GM23248 (cell line): ENCODE measurements around the gene TOP3B. TPM values are rescaled to one million over a fixed set of nuclear protein-coding genes. Genes with fewer than 3 reads are reported as not detected.

ENCODE experiments used
- DNase-seq: peaks from one replicate; pipeline ENCODE4 v3.0.0-alpha.2; 2015
- H2AFZ ChIP-seq: fragments of 200-600 bp; sonication (generic); 2 replicates; pipeline ENCODE4 v1.6.1; 2016; ENCODE audit warnings: antibody characterized with exemption
- H3F3A ChIP-seq: fragments of 200-600 bp; sonication (generic); 2 replicates; pipeline ENCODE4 v1.6.1; 2016; ENCODE audit warnings: mild to moderate bottlenecking, antibody characterized with exemption, mixed run types; ENCODE audit not compliant: insufficient read depth
- H3K27ac ChIP-seq: fragments of 200-600 bp; sonication (generic); 2 replicates; pipeline ENCODE4 v1.5.1; 2016; ENCODE audit warnings: mild to moderate bottlenecking
- H3K27me3 ChIP-seq: fragments of 200-600 bp; sonication (generic); replicated peaks from 2 replicates; pipeline ENCODE4 v1.6.1; 2016; ENCODE audit warnings: mild to moderate bottlenecking; ENCODE audit not compliant: insufficient read depth
- H3K36me3 ChIP-seq: fragments of 200-600 bp; sonication (generic); 2 replicates; pipeline ENCODE4 v1.6.1; 2016; ENCODE audit warnings: low read depth, mild to moderate bottlenecking
- H3K4me1 ChIP-seq: fragments of 200-600 bp; sonication (generic); 2 replicates; pipeline ENCODE4 v1.6.1; 2016; ENCODE audit warnings: mild to moderate bottlenecking; ENCODE audit not compliant: insufficient read depth
- H3K4me2 ChIP-seq: fragments of 200-600 bp; sonication (generic); one replicate; pipeline ENCODE4 v1.6.1; 2016; ENCODE audit warnings: mild to moderate bottlenecking; ENCODE audit not compliant: unreplicated experiment
- H3K4me3 ChIP-seq: fragments of 200-600 bp; sonication (generic); 2 replicates; pipeline ENCODE4 v1.5.1; 2016; ENCODE audit warnings: mild to moderate bottlenecking
- H3K79me2 ChIP-seq: fragments of 200-600 bp; sonication (generic); 2 replicates; pipeline ENCODE4 v1.6.1; 2016; ENCODE audit warnings: mild to moderate bottlenecking; ENCODE audit not compliant: insufficient read depth
- H3K9ac ChIP-seq: fragments of 200-600 bp; sonication (generic); 2 replicates; pipeline ENCODE4 v1.6.1; 2016; ENCODE audit warnings: mild to moderate bottlenecking
- H3K9me2 ChIP-seq: fragments of 200-600 bp; sonication (generic); 2 replicates; pipeline ENCODE4 v1.6.1; 2016; ENCODE audit warnings: mixed run types, mild to moderate bottlenecking, moderate library complexity; ENCODE audit not compliant: insufficient read depth
- H3K9me3 ChIP-seq: fragments of 200-600 bp; sonication (generic); one replicate; pipeline ENCODE4 v1.6.1; 2017; ENCODE audit warnings: low read depth
- H4K20me1 ChIP-seq: fragments of 200-600 bp; sonication (generic); 2 replicates; pipeline ENCODE4 v1.6.0; 2016; ENCODE audit not compliant: insufficient read depth
- EZH2 ChIP-seq: fragments of 200-600 bp; sonication (generic); IDR thresholded peaks from 2 replicates; pipeline ENCODE4 v1.6.1; 2018; ENCODE audit warnings: antibody characterized with exemption, mild to moderate bottlenecking; ENCODE audit not compliant: insufficient read depth, poor library complexity, severe bottlenecking
- EZH2phosphoT487 ChIP-seq: fragments of 200-600 bp; sonication (generic); IDR thresholded peaks from 2 replicates; pipeline ENCODE4 v1.6.1; 2018; ENCODE audit warnings: antibody characterized with exemption, moderate library complexity, mild to moderate bottlenecking, low read depth; ENCODE audit not compliant: insufficient read depth
- WGBS, 2 experiments: methylation state at CpG; one replicate each; pipeline ENCODE4 v1.1.6; 2015 to 2017; ENCODE audit warnings: low lambda C conversion rate in 2 of 2, low coverage in 1 of 2; ENCODE audit errors: missing lambda C conversion rate in 2 of 2; 5-methylcytosine and 5-hydroxymethylcytosine counted together
- in situ Hi-C: fragments of 300-500 bp; cut with MboI; formaldehyde crosslinking; loops from 2 replicates; pipeline ENCODE4 v1.15.0; 2020
- polyA plus RNA-seq: library from polyadenylated mRNA; unstranded; fragments of >200 nt; fragmentation: Nextera tagmentation; extraction: Ambion mirVana; gene quantifications from 2 replicates; pipeline ENCODE4 v1.2.1, GENCODE V29; 2016
- total RNA-seq: library from RNA; depleted of rRNA; stranded (reverse); fragments of >200 nt; shearing (Covaris generic); gene quantifications from 2 replicates; pipeline ENCODE4 v1.2.3, GENCODE V29; 2014

Gene TOP3B
- total and polyA plus RNA-seq, 2 experiments from 2014 or later, result 11.6 to 16.0 TPM

DNA sequence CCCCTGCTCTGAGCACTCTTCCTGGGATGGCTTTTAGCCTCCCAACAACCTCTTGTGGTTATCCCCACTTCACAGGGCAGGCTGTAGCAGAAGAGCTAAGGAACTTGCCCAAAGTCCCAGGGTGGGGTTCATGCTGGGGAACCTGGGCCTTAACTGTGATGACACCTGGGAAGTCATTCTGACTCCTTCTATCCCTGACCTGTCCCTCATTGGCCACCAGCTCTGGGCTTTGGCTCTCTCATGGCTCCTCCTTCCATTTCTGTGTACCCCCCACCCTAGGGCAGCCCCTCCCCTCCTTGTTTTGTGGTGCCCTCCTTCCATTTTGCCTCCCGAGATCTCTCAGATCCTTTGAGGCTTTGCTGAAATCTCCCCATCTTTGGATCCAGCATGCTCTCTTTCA lies 32.6 kb downstream of the TOP3B start:
- Histone ChIP-seq H3K9me3 (no peaks in the 10 kb centered on the region), H3K79me2 (peaks cover 67% of the 10 kb centered on the region), H3K27ac (no peak overlapping the region), H3K27me3 (no peaks in the 10 kb centered on the region), H4K20me1 (no peaks in the 10 kb centered on the region), H3K4me1 (peaks cover 13% of the 10 kb centered on the region), H3K4me2 (no peak overlapping the region), H3K36me3 (peaks cover 2% of the 10 kb centered on the region; the same call in 1 of the 2 replicates), H3K4me3 (no peak overlapping the region), H3F3A (peaks cover 13% of the 10 kb centered on the region), H3K9ac (no peak overlapping the region), H3K9me2 (no peaks in the 10 kb centered on the region), H2AFZ (no peak overlapping the region)
- in situ Hi-C loops, result no loop called here
- WGBS, 2 experiments, result 100% methylated on average over 1 of the region's 1 CpG
- DNase-seq, result no peak
- TF ChIP-seq EZH2 (no peak), EZH2phosphoT487 (no peak)

- no peaks in the 10 kb centered on the region for H3K9me2 ChIP-seq
- WGBS, 2 experiments, result 87 to 88% methylated on average over 8 of the region's 8 CpGs
- no peak overlapping the region for H3K4me2 ChIP-seq
- TF ChIP-seq EZH2phosphoT487 (no peak), EZH2 (no peak)
- no peak overlapping the region for H2AFZ ChIP-seq
- no peak for DNase-seq
- H3K27ac ChIP-seq, result no peak overlapping the region
- H3F3A ChIP-seq, result peaks cover 13% of the 10 kb centered on the region
- no peak overlapping the region for H3K9ac ChIP-seq
- peaks cover 70% of the 10 kb centered on the region for H3K79me2 ChIP-seq
- H3K4me1 ChIP-seq, result peaks cover 13% of the 10 kb centered on the region
- H4K20me1 ChIP-seq, result no peaks in the 10 kb centered on the region
- H3K4me3 ChIP-seq, result no peak overlapping the region
- H3K36me3 ChIP-seq, result peaks cover 4% of the 10 kb centered on the region; the same call in 1 of the 2 replicates
- in situ Hi-C loops, result no loop called here
- H3K27me3 ChIP-seq, result no peaks in the 10 kb centered on the region
- H3K9me3 ChIP-seq, result no peaks in the 10 kb centered on the region
These were observed 33.0 kb downstream of the TOP3B start for GRCh38 chr22:21949569-21949918.

- Histone ChIP-seq H2AFZ (no peak overlapping the region), H3F3A (peaks cover 13% of the 10 kb centered on the region), H3K36me3 (peaks cover 4% of the 10 kb centered on the region; the same call in 1 of the 2 replicates), H3K9ac (no peak overlapping the region), H3K79me2 (peaks cover 70% of the 10 kb centered on the region), H3K4me3 (no peak overlapping the region), H3K9me2 (no peaks in the 10 kb centered on the region), H3K4me1 (peaks cover 13% of the 10 kb centered on the region), H3K4me2 (no peak overlapping the region), H3K9me3 (no peaks in the 10 kb centered on the region), H3K27me3 (no peaks in the 10 kb centered on the region), H3K27ac (no peak overlapping the region), H4K20me1 (no peaks in the 10 kb centered on the region)
- no peak for TF ChIP-seq EZH2phosphoT487
- no peak for TF ChIP-seq EZH2
- in situ Hi-C loops, result no loop called here
- WGBS, 2 experiments, result 88 to 90% methylated on average over 7 of the region's 7 CpGs
- DNase-seq, result no peak
These were observed 33.6 kb downstream of the TOP3B start for GRCh38 chr22:21948824-21949568.

- peaks cover 13% of the 10 kb centered on the region for H3K4me1 ChIP-seq
- in situ Hi-C loops, result no loop called here
- peaks cover 4% of the 10 kb centered on the region; the same call in 1 of the 2 replicates for H3K36me3 ChIP-seq
- H3K27ac ChIP-seq, result peak overlapping the region; percentile 81; the same call in 1 of the 2 replicates
- H2AFZ ChIP-seq, result no peak overlapping the region
- H3K9ac ChIP-seq, result no peak overlapping the region
- TF ChIP-seq EZH2phosphoT487, result no peak
- no peak overlapping the region for H3K4me3 ChIP-seq
- H3K4me2 ChIP-seq, result no peak overlapping the region
- no peaks in the 10 kb centered on the region for H3K9me2 ChIP-seq
- no peak for DNase-seq
- H3F3A ChIP-seq, result peaks cover 15% of the 10 kb centered on the region
- peaks cover 70% of the 10 kb centered on the region for H3K79me2 ChIP-seq
- no peaks in the 10 kb centered on the region for H3K27me3 ChIP-seq
- no peaks in the 10 kb centered on the region for H4K20me1 ChIP-seq
- H3K9me3 ChIP-seq, result no peaks in the 10 kb centered on the region
- 76 to 80% methylated on average over 8 of the region's 8 CpGs for WGBS, 2 experiments
These were observed 34.2 kb downstream of the TOP3B start for GRCh38 chr22:21948390-21948789.
